GM23248 (cell line): Measurements from ENCODE around the gene FAM114A2.

Source experiments
- EZH2 ChIP-seq: fragments of 200-600 bp; sonication (generic); IDR thresholded peaks from 2 replicates; pipeline ENCODE4 v1.6.1; 2018; ENCODE audit warnings: antibody characterized with exemption, mild to moderate bottlenecking; ENCODE audit not compliant: insufficient read depth, poor library complexity, severe bottlenecking
- EZH2phosphoT487 ChIP-seq: fragments of 200-600 bp; sonication (generic); IDR thresholded peaks from 2 replicates; pipeline ENCODE4 v1.6.1; 2018; ENCODE audit warnings: antibody characterized with exemption, moderate library complexity, mild to moderate bottlenecking, low read depth; ENCODE audit not compliant: insufficient read depth

- TF ChIP-seq EZH2 (no peak), EZH2phosphoT487 (no peak)
Measured at GRCh38 chr5:153969563-153969895, 69.2 kb downstream of the FAM114A2 start.
